ENCODE measurements around the gene PCCA. TPM values are rescaled to one million over a fixed set of nuclear protein-coding genes. Genes with fewer than 3 reads are reported as not detected.

Gene PCCA
- polyA plus RNA-seq, 1 of the 3 experiments (the other 2 are of a cell fraction), result 7.3 TPM

DNA sequence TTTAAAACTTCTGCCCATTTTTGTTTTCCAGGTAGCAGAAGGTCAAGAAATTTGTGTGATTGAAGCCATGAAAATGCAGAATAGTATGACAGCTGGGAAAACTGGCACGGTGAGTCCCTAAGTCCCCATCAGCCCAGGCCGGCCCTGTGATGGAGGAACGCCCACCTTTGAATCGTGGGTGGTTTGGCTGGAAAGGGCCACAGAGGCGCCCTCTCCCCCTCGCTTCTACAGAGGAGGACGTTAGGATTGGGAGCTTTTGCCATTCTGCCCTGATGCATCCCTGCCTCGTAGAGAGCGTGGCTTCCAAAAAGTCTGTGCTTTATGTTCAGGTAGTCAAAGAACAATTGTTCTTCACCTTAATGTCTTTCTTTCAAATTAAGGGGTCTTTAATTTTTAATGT is 438.8 kb downstream of the PCCA start:
- Histone ChIP-seq H3K9me3 (no peaks in the 10 kb centered on the region), H3K9me2 (no peaks in the 10 kb centered on the region), H4K20me1 (ENCODE audit: insufficient read depth) (no peaks in the 10 kb centered on the region), H3K4me3 (ENCODE audit: low read depth in 2 of 2, low read length in 1 of 2) (no peak overlapping the region), H3K27me3 (ENCODE audit: insufficient read depth) (no peaks in the 10 kb centered on the region), H2AFZ (ENCODE audit: low read depth) (no peak overlapping the region), H3K4me2 (no peak overlapping the region), H3K4me1 (ENCODE audit: control insufficient read depth in 1 of 2, insufficient read depth in 2 of 2, low read depth in 1 of 2, low read length in 1 of 2) (no peaks in the 10 kb centered on the region; a peak in 2 of 4 replicates), H3K79me2 (ENCODE audit: insufficient read depth) (no peaks in the 10 kb centered on the region), H3F3A (replicated peaks; ENCODE audit: insufficient read depth) (no peaks in the 10 kb centered on the region), H3K9ac (no peak overlapping the region), H3K36me3 (replicated peaks in 1 of 2; ENCODE audit: control insufficient read depth in 1 of 2, insufficient read depth in 2 of 2, low read length in 1 of 2) (peaks cover 3 to 31% of the 10 kb centered on the region in 2 experiments), H3K27ac (ENCODE audit: low read depth in 2 of 2, low read length in 1 of 2) (no peak overlapping the region)
- TF ChIP-seq JUND (IDR thresholded peaks at IDR 0.05), result no peak
- no peak for TF ChIP-seq GABPA (IDR thresholded peaks at IDR 0.05; ENCODE audit: low read depth)
- no peak for TF ChIP-seq FOXJ3 (CRISPR knock-in tag; IDR thresholded peaks at IDR 0.05)
- TF ChIP-seq RXRA (IDR thresholded peaks at IDR 0.05; ENCODE audit: borderline replicate concordance, low read depth), result no peak
- no peak for TF ChIP-seq YY1 (IDR thresholded peaks at IDR 0.05; ENCODE audit: low read depth)
- TF ChIP-seq TEAD4 (IDR thresholded peaks at IDR 0.05; ENCODE audit: borderline replicate concordance, insufficient read depth), result no peak
- TF ChIP-seq, protein P1, sequence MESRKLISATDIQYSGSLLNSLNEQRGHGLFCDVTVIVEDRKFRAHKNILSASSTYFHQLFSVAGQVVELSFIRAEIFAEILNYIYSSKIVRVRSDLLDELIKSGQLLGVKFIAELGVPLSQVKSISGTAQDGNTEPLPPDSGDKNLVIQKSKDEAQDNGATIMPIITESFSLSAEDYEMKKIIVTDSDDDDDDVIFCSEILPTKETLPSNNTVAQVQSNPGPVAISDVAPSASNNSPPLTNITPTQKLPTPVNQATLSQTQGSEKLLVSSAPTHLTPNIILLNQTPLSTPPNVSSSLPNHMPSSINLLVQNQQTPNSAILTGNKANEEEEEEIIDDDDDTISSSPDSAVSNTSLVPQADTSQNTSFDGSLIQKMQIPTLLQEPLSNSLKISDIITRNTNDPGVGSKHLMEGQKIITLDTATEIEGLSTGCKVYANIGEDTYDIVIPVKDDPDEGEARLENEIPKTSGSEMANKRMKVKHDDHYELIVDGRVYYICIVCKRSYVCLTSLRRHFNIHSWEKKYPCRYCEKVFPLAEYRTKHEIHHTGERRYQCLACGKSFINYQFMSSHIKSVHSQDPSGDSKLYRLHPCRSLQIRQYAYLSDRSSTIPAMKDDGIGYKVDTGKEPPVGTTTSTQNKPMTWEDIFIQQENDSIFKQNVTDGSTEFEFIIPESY (IDR thresholded peaks at IDR 0.05; ENCODE audit: borderline replicate concordance, low read depth), result no peak
- no peak for TF ChIP-seq GATA2 (CRISPR knock-in tag; IDR thresholded peaks at IDR 0.05)
- TF ChIP-seq, protein P2, sequence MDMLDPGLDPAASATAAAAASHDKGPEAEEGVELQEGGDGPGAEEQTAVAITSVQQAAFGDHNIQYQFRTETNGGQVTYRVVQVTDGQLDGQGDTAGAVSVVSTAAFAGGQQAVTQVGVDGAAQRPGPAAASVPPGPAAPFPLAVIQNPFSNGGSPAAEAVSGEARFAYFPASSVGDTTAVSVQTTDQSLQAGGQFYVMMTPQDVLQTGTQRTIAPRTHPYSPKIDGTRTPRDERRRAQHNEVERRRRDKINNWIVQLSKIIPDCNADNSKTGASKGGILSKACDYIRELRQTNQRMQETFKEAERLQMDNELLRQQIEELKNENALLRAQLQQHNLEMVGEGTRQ (IDR thresholded peaks at IDR 0.05; ENCODE audit: borderline replicate concordance, low read depth, low read length), result no peak
- TF ChIP-seq, protein P3, sequence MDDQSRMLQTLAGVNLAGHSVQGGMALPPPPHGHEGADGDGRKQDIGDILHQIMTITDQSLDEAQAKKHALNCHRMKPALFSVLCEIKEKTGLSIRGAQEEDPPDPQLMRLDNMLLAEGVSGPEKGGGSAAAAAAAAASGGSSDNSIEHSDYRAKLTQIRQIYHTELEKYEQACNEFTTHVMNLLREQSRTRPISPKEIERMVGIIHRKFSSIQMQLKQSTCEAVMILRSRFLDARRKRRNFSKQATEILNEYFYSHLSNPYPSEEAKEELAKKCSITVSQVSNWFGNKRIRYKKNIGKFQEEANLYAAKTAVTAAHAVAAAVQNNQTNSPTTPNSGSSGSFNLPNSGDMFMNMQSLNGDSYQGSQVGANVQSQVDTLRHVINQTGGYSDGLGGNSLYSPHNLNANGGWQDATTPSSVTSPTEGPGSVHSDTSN (IDR thresholded peaks at IDR 0.05), result no peak
- TF ChIP-seq, protein P4, sequence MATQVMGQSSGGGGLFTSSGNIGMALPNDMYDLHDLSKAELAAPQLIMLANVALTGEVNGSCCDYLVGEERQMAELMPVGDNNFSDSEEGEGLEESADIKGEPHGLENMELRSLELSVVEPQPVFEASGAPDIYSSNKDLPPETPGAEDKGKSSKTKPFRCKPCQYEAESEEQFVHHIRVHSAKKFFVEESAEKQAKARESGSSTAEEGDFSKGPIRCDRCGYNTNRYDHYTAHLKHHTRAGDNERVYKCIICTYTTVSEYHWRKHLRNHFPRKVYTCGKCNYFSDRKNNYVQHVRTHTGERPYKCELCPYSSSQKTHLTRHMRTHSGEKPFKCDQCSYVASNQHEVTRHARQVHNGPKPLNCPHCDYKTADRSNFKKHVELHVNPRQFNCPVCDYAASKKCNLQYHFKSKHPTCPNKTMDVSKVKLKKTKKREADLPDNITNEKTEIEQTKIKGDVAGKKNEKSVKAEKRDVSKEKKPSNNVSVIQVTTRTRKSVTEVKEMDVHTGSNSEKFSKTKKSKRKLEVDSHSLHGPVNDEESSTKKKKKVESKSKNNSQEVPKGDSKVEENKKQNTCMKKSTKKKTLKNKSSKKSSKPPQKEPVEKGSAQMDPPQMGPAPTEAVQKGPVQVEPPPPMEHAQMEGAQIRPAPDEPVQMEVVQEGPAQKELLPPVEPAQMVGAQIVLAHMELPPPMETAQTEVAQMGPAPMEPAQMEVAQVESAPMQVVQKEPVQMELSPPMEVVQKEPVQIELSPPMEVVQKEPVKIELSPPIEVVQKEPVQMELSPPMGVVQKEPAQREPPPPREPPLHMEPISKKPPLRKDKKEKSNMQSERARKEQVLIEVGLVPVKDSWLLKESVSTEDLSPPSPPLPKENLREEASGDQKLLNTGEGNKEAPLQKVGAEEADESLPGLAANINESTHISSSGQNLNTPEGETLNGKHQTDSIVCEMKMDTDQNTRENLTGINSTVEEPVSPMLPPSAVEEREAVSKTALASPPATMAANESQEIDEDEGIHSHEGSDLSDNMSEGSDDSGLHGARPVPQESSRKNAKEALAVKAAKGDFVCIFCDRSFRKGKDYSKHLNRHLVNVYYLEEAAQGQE (IDR thresholded peaks at IDR 0.05; ENCODE audit: low read depth, low read length), result no peak
- TF ChIP-seq SMC3 (IDR thresholded peaks at IDR 0.05; ENCODE audit: low read depth, low read length), result no peak
- no peak for TF ChIP-seq RFX5 (IDR thresholded peaks at IDR 0.05; ENCODE audit: low read length)
- TF ChIP-seq ELF1 (IDR thresholded peaks at IDR 0.05), result no peak
- no peak for TF ChIP-seq RAD21 (IDR thresholded peaks at IDR 0.05; ENCODE audit: low read length)
- TF ChIP-seq, protein P5, sequence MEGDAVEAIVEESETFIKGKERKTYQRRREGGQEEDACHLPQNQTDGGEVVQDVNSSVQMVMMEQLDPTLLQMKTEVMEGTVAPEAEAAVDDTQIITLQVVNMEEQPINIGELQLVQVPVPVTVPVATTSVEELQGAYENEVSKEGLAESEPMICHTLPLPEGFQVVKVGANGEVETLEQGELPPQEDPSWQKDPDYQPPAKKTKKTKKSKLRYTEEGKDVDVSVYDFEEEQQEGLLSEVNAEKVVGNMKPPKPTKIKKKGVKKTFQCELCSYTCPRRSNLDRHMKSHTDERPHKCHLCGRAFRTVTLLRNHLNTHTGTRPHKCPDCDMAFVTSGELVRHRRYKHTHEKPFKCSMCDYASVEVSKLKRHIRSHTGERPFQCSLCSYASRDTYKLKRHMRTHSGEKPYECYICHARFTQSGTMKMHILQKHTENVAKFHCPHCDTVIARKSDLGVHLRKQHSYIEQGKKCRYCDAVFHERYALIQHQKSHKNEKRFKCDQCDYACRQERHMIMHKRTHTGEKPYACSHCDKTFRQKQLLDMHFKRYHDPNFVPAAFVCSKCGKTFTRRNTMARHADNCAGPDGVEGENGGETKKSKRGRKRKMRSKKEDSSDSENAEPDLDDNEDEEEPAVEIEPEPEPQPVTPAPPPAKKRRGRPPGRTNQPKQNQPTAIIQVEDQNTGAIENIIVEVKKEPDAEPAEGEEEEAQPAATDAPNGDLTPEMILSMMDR (IDR thresholded peaks at IDR 0.05), result no peak
- TF ChIP-seq, protein P6, sequence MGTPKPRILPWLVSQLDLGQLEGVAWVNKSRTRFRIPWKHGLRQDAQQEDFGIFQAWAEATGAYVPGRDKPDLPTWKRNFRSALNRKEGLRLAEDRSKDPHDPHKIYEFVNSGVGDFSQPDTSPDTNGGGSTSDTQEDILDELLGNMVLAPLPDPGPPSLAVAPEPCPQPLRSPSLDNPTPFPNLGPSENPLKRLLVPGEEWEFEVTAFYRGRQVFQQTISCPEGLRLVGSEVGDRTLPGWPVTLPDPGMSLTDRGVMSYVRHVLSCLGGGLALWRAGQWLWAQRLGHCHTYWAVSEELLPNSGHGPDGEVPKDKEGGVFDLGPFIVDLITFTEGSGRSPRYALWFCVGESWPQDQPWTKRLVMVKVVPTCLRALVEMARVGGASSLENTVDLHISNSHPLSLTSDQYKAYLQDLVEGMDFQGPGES (IDR thresholded peaks at IDR 0.05; ENCODE audit: low read depth, low read length), result no peak
- TF ChIP-seq EP300 (IDR thresholded peaks at IDR 0.05; ENCODE audit: borderline replicate concordance in 1 of 2, low read depth in 1 of 2, low read length in 1 of 2), result no peak
- no peak for TF ChIP-seq FOXM1 (IDR thresholded peaks at IDR 0.05; ENCODE audit: low read depth)
- DNase-seq, result no peak
- ChIA-PET CTCF (interaction anchor here (4.1 kb wide), 1 partner anchor 14 kb away, joined by 26 read pairs; no protein-coding TSS in a partner anchor), POLR2A (no interaction called here)
- WGBS (ENCODE audit: low lambda C conversion rate), result 95% methylated on average over 9 of the region's 9 CpGs
